ENCODE measurements around the gene NRN1.
"Not testable (repeated sequence)": the region's sequence is repeated elsewhere in the genome, so short reads cannot be mapped to it uniquely, and the experiment has no call there.

NRN1 gene

DNA sequence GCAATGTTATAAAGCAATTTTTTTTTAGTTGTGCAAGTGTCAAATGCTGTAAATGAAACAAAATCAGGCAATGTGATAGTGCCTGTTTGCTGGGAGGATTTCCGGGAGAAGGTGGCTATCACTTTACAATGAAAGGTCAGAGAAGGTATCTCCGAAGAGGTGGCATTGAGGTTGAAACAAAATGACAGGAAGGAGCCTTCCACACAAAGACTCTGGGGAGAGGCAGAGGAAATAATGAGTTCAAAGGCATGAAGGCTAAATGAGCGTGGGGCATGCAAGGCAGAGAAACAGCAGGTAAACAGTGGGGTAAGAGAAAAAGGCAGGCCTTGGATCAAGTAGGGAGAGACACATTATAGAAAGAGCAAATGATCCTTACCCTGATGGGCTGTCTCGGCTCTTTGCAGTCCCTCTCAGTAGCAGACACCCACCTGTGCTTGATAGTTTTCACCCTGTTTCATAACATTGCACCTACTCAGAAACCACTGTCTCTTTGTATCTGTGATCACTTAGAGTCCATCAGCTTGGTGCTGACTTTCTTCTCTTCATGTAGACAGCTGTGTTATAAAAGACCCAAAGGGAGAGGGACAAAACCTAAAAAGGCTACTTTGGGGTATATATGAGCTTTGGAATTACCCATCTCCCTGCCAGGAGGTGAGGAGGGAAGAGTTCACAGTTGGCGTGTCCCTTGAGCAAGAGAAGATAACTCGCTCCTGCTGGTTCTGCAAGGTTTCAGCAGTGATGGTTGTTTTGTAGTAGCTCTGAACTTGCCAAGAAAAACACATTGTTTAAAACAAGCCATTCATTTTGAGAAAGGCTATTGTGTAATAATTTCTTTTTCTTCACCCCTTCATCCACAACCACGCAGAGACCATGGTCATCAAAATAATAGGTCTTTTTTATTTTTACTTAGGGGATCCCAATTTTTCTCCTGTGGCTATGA, 22.3 kb downstream of the NRN1 start:
- DNase-seq (ENCODE audit: extremely low read depth in 1 of 2, low read depth in 1 of 2): no peak

DNA sequence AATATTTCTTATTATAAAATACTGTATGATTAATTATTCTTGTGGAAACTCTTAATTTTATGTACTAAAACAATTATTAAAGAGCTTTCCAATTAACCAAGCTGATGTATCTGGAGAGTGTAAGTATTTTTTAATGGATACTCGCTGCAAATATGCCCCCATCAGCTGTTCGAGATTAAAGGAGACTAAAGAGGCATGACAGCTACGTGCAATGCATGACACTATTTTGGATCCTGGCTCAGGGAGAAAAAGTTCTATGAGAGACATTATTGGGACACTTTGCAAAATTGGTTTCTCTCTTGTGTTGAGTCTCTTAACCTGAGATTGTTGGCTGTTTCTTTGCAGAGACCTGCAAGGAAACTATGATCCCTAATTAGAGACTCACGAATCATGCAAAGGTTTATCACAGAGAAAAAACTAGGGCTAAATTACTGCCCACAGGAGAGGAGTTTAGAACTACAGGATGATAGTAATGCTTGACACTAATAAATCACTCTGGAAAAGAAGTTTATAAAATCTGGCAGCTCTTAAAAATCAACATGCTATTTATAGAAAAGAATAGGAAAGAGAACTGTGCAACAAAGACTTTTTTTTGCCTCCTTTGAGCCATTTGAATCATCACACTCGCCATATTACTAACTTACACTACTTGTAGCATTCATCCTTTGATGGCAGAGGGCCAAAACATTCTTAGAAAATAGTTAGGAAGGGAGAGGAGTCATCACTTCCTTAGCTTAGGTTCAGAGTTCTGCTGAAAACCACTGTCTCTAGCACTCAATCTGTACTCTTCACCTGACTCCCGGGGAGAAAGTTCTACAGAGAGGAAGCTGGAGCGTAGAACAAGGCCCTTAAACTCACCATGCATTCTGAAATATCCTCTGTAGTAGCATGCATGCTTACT, 25.3 kb downstream of the NRN1 start:
- DNase-seq (ENCODE audit: extremely low read depth in 1 of 2, low read depth in 1 of 2): no peak

DNA sequence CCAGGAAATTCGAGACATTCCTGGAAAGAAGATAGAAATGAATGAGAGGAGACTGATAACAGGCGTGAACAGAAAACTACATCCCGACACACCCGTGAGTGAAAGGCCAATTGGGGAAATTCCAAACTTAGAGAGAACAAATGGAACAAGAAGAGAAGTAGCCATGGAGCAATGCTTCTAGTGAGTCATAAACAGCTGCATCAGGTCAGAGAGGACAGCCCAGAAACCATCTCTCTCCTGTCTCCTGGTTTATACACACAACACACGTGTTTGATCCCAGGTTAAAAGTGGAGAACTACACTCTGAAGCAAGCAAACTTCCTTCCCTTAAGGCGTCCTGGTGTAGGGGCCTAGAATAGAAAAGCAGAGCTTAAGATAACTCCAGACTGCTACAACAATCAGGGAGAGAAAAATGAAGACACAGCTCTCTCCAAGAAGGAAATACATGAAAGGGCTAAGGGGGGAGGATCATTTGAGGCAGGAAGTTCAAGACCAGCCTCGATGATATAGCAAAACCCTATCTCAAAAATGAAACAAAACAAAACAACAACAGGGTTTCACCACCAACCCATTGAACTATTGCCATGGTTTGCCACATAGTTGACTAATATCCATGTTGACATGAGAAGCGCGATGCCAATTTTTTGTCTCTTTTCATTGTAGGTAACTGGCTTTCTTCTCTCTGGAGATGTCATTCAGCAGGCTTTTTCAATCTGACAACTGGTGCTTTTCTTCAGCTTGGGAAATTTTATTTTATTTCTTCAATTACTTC, 26.9 kb downstream of the NRN1 start:
- DNase-seq (ENCODE audit: extremely low read depth in 1 of 2, low read depth in 1 of 2): no peak

DNA sequence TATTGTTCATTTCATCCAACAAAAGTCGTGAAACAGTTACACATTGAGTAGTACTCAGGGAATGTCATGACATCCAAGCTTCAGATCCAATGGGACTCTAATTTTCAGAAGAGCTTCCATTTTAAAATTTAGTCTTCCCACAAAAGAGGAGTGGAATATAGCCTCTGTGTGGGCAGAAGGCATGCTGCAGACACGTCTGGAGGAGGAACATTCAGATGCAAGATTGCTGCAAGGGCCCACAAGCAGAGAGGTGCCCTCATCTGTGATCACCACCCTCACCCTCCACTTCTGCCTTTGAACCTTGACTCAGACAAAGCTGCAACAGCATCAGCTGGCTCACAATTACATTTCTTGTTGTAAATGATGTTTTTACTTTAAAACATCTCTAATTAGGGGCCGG, 29.9 kb downstream of the NRN1 start:
- DNase-seq (ENCODE audit: extremely low read depth in 1 of 2, low read depth in 1 of 2): no peak

DNA sequence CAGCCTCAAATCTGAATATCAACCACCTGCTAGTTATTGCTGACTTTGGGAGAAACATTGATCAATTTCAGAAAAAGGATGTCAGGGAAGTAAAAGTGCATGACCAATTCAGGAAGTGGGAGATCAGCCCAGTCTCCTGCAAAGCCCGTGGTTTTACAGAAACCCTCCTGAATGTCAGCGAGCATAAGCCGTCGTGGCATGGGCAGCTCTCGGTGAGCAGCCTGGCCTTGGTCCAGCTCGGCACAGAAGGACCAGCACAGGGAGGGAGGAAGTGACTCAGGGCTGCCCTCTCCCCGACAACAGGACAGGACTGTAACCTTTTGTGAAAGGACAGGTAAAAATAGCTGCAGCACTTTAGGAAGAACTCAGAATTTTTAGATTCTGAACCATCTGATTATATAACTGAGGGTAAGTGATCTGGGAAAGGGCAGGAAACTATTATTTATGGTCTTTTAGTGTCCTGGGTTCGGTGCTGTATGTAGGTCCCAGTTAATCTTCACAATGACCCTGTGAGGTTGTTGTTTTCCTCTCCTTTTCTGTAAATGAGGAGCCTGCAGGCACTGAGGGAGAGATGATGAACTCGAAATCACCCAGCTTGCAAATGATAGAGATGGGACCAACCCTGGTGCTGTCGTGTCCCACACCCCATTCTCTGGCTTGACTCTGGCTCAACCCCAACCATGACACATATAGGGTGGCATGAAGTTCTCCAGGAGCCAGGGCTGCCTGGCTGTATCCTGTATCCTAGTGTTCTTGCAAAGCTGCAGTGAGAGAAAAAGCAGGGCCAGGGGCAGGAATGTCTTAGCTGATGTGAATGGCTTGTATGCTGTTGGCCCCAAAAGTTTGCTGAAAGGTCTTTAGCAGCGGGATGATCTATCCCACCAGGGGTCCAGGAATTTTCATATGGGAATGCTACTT, 37.6 kb downstream of the NRN1 start:
- DNase-seq (ENCODE audit: extremely low read depth in 1 of 2, low read depth in 1 of 2): no peak

DNA sequence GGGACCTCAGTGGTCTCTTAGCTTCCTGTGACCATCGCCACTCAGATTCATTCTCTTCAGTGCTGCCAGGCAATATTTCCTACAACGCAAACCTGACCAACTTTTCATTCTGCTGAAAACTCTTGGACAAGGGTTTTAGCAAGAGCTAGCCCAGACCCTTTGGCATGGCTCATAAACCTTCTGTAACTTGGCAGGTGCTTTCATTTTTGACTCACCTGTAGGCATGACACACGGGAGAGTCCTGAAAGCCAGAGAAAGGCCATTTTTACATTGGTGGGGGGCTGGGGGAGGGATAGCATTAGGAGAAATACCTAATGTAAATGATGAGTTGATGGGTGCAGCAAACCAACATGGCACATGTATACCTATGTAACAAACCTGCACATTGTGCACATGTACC, 38.7 kb downstream of the NRN1 start:
- DNase-seq (ENCODE audit: extremely low read depth in 1 of 2, low read depth in 1 of 2): not testable (repeated sequence)

DNA sequence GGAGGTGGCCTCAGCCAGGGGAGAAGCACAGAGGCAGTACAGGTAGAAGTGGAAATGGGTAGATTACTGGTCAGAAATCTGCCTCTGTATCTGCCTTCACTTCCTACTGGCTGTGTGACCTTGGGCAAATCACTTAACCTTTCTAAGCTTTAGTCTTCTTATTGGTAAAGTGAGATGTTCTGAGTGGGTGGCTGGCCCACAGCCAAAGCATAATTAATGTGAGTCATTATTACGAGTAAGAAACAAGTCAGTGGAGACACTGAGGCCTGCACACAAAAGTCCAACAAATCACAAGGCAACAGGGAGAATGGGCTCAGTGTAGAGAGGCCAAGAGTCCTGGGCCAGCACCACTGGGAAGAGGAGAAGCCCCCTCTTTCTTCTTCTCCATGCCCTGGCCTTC, 39.1 kb downstream of the NRN1 start:
- DNase-seq (ENCODE audit: extremely low read depth in 1 of 2, low read depth in 1 of 2): no peak

DNA sequence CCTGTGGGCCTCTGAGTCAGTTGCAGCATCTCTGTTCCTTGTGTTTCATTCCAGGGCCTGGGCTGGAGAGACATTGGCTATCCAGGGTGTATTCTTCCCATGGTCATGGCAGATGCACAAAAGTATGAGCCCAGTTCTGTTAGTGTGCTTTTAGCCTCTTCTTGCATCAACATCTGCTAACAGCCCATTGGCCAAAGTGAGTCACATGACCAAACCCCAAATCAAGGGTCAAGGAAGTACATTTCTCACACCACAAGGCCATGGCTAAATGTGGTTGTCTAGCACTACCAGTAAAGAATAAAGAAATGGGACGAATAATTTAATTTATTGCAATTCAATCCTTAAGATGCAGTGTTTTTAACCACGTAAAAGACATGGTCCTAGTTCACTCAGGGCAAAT, 43.9 kb downstream of the NRN1 start:
- no peak for DNase-seq (ENCODE audit: extremely low read depth in 1 of 2, low read depth in 1 of 2)

DNA sequence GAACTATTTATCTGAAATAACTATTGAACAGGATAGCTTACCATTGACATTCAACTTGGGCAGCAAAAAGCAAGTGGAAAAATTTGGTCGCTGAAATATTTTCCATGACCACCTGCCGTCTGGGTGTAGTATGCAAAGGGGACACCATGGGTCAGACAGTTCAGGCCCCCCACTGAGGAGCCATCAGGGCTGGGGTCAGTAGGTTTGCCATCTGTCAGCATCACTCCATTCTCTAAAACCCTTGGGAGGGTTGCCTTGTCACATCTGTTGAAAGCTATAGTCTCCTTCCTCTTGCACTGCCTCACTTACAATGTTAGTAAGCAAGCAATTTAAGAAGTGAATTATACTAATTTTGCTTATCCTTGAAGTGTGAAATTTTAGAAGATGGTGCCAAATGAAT, 44.9 kb downstream of the NRN1 start:
- DNase-seq (ENCODE audit: extremely low read depth in 1 of 2, low read depth in 1 of 2): no peak

DNA sequence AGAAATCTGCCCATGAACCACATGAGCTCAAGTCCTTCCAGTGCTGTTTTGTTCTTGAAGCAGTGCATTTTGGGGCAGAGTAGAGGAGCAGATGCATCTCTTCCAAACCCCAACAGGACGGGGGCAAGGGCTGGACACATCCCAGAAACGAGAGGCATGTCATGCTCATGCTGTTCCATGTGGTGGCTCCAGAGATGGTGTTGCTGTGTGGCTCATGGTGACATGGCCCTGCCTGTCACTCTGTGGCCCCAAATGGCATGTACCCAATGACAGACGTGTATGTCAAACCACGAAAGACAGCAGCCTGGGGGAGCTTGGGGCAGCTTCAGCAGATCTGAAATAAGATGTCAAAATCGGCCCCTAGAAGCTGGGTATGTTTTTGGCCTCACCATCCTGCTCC, 46.3 kb downstream of the NRN1 start:
- no peak for DNase-seq (ENCODE audit: extremely low read depth in 1 of 2, low read depth in 1 of 2)

DNA sequence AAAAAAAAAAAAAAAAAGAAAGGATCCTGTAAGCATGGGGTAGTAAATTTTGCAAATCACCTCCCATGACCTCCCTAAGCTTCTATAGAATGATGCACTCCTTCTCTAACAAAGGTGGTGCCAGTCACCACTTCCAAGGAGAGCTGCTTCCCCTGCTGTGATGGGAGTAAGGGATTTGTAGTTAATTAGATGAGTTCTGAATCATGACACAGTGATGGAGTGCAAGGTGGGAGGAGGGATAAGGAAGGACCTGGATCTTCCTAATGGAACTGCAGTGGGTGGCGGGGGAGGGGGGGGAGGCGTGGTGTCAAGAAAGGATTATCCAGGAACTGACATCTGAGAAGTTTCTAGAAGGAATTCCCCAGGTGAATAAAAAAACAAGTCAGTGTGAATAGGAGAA, 47.8 kb downstream of the NRN1 start:
- no peak for DNase-seq (ENCODE audit: extremely low read depth in 1 of 2, low read depth in 1 of 2)

DNA sequence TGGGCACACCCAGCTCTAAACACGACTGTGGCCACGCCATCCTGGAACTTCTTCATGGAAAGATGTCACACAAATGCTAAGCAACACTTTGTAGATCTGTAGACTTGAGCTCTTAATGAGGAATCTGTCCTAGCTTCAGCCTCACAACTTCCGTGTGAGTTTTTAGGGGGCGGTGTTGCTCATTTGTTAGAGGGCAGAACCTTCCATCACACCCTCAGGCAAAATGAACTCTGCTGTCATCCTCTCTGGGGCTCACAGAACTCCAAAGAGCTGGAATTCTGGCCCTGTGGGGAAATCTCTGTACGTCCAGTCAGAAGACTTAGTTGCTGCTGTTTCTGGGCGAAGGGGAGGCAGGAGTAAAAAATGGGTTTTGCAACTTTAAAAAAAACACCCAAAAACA, 49.8 kb downstream of the NRN1 start:
- no peak for DNase-seq (ENCODE audit: extremely low read depth in 1 of 2, low read depth in 1 of 2)

DNA sequence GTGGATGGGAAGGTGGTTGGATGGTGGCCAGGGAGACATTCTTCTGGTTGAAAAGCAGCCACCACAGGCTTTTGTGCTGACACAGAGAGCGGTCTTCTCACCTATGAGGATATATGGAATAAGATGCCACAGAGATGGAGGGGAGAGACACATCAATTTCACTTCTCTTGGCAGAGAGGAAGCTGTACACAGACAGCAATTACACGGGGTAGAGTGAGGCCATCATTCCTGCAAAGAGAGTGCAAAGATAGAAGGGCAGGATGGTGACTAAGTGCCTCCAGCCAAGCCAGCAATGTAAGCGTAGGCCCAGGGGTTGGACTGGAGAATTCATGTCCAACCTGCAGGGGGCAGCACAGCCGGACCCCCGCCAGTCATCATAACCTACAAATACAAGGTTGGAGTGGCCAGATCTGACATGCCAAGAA, 56.4 kb downstream of the NRN1 start:
- no peak for DNase-seq (ENCODE audit: extremely low read depth in 1 of 2, low read depth in 1 of 2)

Measured in activated CD8-positive, alpha-beta memory T cell treated with anti-CD3 and anti-CD28 coated beads for 1 hour (primary cell).